GM08714 (cell line): ENCODE results near the gene DOK5.
"Not testable (repeated sequence)": the region's sequence is repeated elsewhere in the genome, so short reads cannot be mapped to it uniquely, and the experiment has no call there.

ENCODE experiments used
- H3K4me3 ChIP-seq: fragments of 200-500 bp; sonication (Bioruptor generic); 2 replicates; pipeline ENCODE4 v1.5.1; 2014; ENCODE audit warnings: mild to moderate bottlenecking, low read length, inconsistent platforms
- ZNF274 ChIP-seq: IDR thresholded peaks from 2 replicates; pipeline ENCODE4 v1.6.1; 2012; ENCODE audit warnings: mild to moderate bottlenecking, low read depth, low read length

Gene DOK5

GRCh38 chr20:54479138-54479906 is 3.9 kb downstream of the DOK5 start:
- no peak overlapping the region for H3K4me3 ChIP-seq
- TF ChIP-seq ZNF274: no peak

- not testable (repeated sequence) for H3K4me3 ChIP-seq
These were observed 4.5 kb downstream of the DOK5 start for GRCh38 chr20:54479937-54480336.

- H3K4me3 ChIP-seq: no peak overlapping the region
These were observed 6.0 kb downstream of the DOK5 start for GRCh38 chr20:54481442-54481841.

DNA sequence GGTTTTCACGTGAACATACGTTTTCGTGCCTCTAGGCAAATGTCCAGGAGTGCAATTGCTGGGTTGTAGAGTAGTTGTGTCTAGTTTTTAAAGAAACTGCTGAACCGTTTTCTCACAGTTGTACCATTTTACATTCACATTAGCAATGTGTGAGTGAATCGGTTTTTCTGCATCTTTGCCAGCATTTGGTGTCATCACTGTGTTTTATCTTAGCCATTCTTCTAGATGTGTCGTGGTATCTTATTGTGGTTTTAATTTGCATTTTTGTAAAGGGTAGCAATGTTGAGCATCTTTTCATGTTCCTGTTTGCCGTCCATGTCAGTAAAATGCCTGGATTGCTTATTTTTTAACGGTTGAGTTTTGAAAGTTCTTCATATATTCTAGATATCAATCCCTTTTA is 10.2 kb downstream of the DOK5 start:
- TF ChIP-seq ZNF274: no peak
- no peak overlapping the region for H3K4me3 ChIP-seq

More at GRCh38 chr20:54481442-54481841, 6.0 kb downstream of the DOK5 start:
- TF ChIP-seq ZNF274: no peak

- no peak overlapping the region for H3K4me3 ChIP-seq
- TF ChIP-seq ZNF274: no peak
These were observed 11.2 kb downstream of the DOK5 start for GRCh38 chr20:54486585-54486984.

DNA sequence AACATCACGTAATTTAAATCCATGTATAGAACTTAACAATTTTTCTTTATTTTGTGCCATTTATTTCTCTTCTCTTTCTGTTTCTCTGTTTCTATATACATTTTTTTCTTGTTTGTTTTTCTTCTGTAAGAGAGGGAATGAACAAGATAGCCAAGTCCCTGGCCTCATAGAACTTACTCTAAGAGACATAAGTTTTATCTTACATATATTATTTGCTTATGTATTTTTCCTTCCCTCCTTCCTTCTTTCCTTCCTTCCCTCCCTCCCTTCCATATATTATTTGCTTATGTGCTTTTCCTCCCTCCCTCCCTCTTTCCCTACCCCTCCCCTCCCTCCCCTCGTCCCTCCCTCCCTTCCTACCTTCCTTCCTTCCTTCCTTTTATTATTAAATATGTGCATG is 13.0 kb downstream of the DOK5 start:
- no peak for TF ChIP-seq ZNF274

DNA sequence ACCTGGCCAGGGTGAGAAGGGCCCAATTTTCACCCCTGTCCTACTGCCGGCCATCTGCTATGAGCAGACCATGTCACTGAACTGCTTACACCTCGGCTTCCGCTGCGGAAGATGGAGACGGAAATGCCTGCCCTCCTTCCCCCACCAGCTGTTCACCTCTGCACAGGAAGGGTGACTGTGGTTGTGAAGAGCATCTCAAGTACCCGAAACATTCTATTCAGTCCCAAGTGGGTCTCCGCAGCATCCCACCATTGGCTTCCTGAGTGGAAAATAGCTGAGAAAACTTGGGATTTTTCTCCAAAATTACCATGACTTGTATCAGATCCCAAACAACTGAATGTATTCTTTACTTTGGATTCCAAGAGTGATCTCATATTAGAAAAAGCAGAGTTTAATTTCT is 16.1 kb downstream of the DOK5 start:
- no peak overlapping the region for H3K4me3 ChIP-seq
- TF ChIP-seq ZNF274: no peak

More for the DNA sequence above, 13.0 kb downstream of the DOK5 start:
- H3K4me3 ChIP-seq: no peak overlapping the region

DNA sequence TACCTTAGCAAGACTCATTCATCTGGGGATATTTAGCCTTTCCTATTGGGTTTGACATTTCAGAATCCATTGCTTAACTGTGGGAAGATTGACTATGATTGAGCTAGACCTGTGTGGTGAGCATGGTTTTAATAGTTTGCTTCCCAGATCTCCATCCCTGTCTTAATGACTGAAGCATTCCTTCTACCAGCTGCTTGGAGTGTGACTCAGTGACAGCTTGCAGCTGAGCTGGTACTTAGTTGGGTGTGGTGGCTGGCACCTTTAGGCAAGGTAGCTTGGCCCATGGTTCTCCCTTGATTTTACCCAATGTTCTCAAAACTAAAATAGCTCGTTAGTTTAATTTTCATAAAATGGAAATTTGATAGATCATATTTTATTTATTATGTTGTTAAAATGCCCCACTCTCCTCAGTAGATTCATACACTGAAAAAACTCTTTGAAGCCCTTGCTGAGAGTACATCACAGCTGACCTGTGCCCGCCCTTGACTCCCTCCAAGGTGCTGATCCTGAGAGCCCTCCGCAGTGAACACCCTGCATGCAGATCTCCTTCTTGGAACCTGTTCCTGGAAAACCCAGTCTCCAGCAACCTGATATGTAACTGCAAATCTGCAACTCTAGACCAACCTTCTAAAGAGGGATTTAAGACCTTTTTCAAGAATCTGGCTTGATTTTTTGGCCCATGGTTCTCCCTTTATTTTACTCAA is 19.1 kb downstream of the DOK5 start:
- no peak overlapping the region for H3K4me3 ChIP-seq
- no peak for TF ChIP-seq ZNF274

DNA sequence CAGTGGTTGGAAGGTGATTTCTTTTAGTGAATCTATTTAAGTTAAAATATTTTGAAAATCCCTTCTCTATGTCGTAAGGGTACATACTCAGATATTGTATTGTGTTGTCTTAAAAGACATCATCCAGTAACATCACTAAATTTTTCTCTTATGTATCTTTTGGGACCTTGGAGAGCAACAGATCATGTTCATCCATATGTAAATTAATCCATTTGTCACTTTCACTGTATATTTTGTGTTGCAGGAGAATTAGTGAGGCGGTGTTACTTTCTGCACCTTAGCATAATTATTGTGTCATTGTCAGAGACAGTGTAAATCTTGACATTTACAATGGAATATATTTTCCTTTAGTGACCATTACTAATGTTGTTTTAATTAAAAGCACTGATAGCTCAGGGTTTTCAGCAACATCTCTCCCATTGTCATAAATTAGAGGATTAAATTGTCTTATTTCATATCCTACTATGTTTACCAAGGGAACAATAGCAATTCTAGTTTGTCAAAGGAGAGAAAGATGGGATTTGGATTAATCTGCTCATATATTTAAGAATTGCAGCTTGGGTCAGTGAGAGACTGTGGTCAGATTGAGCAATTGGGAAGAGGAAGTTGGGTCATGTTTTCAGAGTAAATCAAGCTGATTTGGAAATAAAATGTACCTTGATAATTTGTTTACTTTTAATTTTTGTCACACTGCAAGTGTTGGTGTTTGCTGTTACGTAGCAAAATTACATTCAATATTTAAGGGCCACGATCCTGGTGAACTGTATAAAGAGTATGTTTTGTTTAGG is 22.7 kb downstream of the DOK5 start:
- no peak for TF ChIP-seq ZNF274
- H3K4me3 ChIP-seq: no peak overlapping the region

- no peak overlapping the region for H3K4me3 ChIP-seq
- TF ChIP-seq ZNF274: no peak
These were observed 23.7 kb downstream of the DOK5 start for GRCh38 chr20:54499111-54499510.

DNA sequence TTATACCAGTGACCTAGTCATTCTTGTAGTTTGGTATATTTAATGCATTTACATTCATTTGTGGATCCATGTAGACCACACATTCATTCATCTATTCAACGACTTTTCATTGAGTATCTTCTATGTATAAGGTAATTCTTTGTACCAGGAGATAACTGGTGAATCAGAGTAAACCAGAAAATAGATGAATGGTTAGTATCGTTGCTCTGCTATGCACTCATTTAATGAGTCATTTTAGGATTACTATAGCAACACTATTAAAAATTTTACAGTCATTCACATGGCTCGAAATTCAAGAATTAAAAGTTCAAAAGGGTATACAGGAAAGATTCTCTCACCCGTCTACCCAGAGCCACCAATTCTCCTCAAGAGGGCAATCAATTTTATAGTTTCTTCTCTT is 26.8 kb downstream of the DOK5 start:
- no peak overlapping the region for H3K4me3 ChIP-seq
- TF ChIP-seq ZNF274: no peak

- no peak for TF ChIP-seq ZNF274
These were observed 31.2 kb downstream of the DOK5 start for GRCh38 chr20:54506643-54507042.

GRCh38 chr20:54510541-54511129 is 35.2 kb downstream of the DOK5 start:
- TF ChIP-seq ZNF274: no peak
- H3K4me3 ChIP-seq: no peak overlapping the region

More at GRCh38 chr20:54506643-54507042, 31.2 kb downstream of the DOK5 start:
- H3K4me3 ChIP-seq: no peak overlapping the region

- no peak for TF ChIP-seq ZNF274
- H3K4me3 ChIP-seq: no peak overlapping the region
These were observed 37.3 kb downstream of the DOK5 start for GRCh38 chr20:54512694-54513093.
